GM19467 (cell line): Measurements from ENCODE around the gene CENPX.
A peak's percentile ranks its signal among the peaks of the same experiment; 100 is the strongest.
"Not testable (repeated sequence)": the region's sequence is repeated elsewhere in the genome, so short reads cannot be mapped to it uniquely, and the experiment has no call there.

Experiments
- ATAC-seq: cut with Tn5 transposase; IDR thresholded peaks from one replicate; pipeline ENCODE4 v1.9.1; 2021; ENCODE audit warnings: mild to moderate bottlenecking, moderate library complexity; ENCODE audit not compliant: unreplicated experiment

Gene CENPX

DNA sequence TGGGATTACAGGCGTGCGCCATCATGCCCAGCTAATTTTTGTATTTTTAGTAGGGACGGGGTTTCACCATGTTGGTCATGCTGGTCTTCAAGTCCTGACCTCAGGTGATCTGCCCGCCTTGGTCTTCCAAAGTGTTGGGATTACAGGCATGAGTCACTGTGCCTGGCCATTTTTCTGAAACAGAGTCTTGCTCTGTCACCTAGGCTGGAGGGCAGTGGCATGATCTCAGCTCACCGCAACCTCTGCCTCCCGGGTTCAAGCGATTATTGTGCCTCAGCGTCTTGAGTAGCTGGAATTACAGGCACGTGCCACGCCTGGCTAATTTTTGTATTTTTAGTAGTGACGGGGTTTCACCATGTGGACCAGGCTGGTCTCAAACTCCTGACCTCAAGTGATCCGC is 41.2 kb downstream of the CENPX start:
- not testable (repeated sequence) for ATAC-seq

DNA sequence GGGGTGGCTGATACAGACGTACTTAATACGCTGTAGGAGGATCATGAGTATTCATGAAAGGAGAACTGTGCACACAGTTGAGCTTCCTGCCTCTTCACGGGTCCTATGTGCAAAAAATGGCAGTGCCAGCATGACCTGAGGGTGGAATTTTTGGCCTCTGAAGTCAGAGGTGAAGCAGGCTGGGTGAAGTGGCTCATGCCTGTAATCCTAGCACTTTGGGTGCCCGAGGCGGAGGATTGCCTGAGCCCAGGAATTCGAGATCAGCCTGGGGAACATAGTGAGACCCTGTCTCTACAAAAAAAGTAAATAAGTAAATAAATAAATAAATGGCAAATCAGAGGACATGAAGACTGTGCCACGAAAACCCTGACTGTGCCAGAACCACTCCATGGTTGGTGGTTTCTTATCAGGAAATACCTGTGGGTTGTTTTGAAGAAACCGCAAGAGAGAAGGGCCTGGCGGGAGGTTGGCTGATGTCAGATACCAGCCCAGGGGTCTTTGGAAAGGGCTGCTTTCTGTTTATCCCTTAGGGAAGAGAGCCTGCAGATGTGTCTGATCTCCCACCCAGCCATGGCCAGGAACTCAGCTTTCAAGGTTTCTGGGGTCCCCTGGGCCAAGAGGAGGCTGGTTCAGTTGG is 41.9 kb downstream of the CENPX start:
- ATAC-seq = no peak

DNA sequence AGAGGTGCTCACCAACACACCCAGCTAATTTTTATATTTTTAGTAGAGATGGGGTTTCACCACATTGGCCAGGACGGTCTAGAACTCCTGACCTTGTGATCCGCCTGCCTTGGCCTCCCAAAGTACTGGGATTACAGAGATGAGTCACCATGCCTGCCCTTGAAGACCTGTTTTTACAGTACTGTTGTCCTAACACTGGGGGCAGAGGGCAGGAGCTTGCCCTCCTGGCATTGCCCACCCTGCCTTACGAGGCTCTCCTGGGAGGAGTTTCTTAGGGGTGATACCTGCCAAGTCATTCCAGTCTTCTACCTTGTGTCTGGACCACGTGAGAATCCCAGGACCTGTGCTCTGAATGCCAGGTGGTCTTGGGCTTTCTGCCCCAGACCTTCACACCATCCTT is 42.6 kb downstream of the CENPX start:
- no peak for ATAC-seq

DNA sequence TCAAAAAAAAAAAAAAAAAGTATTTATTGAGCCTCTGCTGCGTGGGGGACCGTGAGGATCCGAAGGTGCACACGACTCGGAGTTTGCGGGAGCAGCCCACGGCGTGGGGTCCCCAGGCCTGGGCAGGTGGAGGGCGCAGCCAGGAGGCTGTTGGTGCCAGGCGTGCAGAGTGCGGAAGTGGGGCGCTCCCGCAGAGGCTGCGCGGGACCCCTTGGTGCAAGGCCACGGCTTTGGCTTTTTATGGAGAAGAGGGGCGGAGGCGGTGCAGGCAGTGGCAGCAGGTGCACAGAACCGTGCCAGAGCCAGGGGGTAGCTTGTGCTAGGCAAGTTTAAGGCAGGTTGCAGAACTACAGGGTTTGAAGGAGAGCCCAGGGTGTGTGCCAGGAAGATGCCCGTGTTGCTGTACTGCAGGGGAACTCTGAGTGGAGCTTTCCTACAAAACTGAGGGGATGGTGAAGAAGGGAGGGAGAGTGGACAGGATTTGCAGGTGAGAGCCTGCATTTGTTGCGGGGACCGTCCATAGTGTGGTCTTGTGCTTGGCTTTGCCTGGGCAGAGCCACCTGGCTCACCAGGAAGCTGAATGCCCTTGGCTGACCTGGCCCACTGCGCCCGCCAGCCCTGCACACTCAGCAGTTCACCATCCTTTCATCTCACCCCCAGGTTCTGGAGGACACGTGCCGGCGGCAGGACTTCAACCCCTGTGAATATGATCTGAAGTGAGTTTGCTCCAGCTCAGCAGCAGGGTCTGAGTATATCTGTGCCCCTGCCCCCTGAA is 44.0 kb downstream of the CENPX start:
- ATAC-seq = no peak

DNA sequence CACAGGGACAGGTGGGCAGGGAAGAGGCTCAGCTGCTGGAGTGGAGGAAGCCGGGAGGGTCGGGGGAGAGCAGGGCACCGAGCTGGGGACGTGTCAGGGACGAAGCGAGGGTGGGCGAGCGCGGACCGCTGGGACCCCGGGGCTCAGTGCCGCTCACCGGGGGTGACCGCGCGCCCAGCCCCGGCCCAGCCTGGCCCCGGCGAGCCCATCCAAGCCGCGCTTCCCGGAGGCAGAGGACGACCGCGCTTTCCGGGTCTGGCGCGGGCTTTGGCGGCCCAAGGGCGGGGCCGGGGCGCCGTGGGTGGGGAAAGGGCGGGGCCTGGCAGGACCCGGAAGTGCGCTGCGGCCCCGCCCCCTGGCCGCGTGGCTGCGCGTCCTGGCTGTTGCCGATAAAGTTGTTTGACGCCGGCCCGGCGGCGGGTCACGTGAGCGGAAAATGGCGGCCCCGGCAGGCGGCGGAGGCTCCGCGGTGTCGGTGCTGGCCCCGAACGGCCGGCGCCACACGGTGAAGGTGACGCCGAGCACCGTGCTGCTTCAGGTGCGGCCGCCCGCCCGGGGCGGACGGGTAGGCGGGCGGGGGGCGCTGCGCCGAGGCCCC is 45.4 kb downstream of the CENPX start, which contains the start of gene ASPSCR1:
Gene ASPSCR1, plus strand, starts transcription at position 419 of the 598 bp plus-strand sequence. Its CDS starts 18 bp downstream, at position 437.
- peak; percentile 80 for ATAC-seq

DNA sequence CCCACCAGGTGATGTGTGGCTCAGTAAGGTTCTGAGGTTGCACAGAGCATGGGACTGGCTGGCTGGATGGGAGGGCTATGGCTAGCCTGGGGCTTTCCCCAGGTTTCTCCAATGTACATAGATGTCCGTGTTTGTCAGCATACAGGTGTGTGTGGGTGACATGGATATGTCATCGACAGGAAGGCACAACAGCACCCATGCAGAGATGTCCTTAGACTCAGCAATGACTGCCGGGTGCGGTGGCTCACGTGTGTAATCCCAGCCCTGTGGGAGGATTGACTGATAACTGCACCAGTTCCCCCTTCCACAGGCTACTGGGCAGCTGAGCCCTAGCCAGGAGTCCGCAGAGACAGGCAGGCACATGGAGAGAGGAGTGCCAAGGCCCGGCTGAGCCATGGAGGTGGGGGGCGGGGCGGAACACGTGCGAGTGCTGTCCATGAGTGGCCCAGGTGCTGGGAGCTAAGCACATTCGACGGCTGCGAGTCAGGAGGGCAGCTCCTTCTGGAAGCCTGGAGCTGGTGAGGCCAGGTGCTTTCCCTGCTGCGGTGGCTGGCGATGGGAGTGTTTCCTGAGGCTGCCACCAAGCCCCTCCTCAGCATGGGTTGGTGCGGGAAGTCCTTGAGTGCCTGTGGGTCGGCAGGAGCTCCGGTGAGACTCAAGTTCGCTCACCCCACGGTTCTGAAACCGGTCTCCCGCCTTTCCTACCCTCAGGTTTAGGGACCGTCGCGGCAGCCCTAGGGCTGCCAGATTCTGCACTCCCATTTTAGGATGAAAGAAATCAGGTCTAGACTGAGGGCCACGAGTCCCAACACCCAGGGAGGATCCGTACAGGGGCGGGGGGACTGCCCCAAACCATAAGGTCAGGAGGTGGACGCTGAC is 46.1 kb downstream of the CENPX start:
- ATAC-seq = no peak

DNA sequence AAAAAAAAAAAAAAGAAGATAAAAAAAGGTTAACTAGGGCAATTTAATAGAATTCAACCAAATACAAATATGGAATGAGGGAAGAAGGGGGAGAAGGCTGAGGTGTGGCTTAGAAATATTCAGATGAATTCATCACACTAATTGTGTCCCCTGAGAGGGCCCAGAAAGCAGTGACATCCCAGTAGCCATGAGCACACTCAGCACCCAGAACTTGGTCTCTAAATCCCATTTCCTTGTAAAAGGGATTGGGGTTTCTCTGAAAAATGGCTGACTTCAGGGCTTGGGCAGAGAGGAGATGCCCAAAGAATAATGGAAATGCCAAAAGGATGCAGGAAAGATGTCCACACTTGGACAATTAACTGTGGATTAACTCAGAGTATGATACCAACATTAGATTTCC is 49.2 kb downstream of the CENPX start:
- ATAC-seq = no peak

DNA sequence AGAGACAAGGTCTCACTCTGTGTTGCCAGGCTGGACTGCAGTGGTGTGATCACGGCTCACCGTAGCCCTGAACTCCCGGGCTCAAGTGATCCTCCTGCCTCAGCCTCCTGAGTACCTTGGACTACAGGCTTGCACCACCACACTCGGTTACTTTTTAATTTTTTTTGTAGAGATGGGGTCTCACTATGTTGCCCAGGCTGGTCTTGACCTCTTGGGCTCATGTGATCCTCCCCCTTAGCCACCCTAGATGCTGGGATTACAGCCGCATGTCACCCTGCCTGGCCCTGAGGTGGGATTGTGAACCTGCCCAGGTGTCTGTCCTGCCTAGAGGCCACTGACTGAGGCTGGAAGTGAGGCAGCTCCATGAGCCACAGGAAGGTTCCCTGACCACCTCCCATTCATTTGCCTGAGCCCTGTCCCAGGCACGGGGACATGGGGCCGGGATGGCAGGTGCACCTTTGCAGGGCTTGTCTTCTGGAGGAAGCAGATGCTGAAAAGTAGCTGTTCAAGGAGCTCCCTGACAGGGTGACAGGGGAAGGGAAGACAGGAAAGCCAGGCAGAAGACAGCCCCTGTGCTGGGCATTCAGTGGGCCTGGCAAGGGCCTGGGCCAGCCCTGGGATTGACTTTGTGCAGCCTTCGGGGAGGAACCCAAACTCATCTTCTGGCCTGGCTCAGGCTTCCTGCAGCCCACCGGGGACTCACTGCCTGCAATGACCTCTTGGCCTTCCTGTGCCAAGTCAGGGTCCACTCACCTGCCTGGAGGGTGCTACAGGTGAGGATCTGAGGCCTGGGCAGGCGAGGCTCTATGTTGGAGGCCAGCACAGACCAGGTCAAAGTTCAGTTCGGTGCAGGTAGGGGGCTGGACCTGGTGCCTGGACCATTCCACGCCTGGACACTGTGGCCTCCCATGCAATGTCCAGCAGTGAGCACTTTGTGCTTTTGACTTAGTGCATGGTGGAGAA is 53.5 kb downstream of the CENPX start:
- ATAC-seq = no peak
